CD4-positive, alpha-beta T cell treated with Interleukin-21 for 1 hour (primary cell): ENCODE measurements around the gene GPR146.
"Not testable (repeated sequence)": the region's sequence is repeated elsewhere in the genome, so short reads cannot be mapped to it uniquely, and the experiment has no call there.

Experiments
- DNase-seq: peaks from one replicate; pipeline ENCODE4 v3.0.0-alpha.2; 2020

The GPR146 gene

DNA sequence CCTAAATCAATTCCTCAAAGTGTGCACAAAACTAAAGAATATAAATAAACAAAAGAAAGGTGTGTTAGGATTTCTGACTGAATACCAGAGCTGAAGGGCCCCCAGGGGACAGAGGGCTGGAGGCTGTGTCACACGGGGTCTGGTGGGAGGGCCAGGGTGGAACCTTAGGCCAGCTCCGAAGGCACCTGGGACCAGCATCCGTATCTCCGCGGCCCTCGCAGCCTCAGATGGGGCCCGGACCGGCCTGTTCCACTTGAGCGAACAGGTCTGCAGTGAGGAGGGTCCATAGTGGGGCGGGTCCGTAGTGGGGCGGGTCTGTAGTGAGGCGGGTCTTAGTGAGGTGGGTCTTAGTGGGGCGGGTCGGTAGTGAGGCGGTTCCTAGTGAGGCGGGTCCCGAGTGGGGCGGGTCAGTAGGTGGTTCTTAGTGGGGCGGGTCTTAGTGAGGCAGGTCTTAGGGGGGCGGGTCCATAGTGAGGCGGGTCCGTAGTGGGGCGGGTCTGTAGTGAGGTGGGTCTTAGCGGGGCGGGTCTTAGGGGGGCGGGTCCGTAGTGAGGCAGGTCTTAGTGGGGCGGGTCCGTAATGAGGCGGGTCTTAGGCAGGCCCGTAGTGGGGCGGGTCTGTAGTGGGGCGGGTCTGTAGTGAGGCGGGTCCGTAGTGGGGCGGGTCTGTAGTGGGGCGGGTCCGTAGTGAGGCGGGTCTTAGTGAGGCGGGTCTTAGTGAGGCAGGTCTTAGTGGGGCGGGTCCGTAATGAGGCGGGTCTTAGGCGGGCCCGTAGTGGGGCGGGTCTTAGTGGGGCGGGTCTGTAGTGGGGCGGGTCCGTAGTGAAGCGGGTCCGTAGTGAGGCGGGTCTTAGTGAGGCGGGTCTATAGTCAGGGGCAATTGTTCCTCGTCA lies 15.1 kb downstream of the GPR146 start:
- peak; percentile 27 for DNase-seq

DNA sequence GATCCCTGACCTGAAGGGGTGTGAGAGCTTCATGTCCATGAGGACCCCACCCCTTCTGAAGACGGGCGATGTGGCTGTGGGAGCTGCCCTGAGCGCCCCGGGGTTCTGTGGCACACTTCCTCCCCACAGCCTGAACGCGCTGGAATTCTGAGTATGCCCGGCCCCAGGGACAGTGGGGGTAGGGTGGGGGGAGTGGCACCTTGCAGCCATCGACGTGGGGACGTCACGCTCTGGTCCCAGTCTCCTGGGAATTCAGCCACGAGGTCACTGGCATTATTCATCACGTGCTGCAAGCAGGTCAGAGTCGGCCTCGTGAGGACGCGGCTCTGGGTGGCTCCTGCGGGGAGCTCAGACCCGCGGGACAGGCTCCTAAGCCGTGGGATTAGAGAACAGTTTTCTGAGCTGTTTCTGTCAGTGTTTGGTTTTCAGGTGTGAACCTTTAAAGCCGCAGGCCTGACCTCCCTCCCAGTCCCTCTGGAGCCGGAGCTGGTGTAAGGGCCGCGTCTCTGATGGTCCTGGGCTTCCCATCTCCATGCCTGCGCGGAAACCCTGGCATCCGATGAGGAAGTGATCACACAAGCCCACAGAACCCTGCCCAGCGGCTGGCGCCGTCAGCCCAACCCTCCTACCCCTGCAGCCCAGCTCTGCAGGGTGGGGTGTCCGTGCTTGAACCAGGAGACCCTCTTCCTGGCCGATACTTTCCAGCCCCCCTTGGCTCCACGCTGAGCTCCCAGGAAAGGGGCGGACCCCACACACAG lies 16.1 kb downstream of the GPR146 start:
- DNase-seq = no peak

DNA sequence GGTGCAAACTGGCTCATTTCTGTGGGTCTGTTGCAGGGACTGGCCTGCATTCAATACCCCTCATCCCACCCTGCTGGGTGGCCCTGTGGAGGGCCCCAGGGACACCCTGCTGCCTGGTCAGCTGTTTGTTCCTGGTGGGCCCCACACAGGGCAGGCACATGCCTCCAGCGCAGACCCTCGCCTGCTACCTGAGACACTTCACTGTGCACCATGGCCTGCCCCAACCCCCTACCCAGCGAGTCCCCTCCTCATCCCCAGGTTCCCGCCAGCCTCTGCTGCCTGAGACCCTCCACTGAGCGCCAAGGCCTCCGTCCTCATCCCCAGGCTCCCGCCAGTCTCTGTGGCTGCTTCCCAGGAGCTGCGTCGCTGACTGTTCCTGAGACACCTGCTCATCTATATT lies 16.8 kb downstream of the GPR146 start:
- no peak for DNase-seq

DNA sequence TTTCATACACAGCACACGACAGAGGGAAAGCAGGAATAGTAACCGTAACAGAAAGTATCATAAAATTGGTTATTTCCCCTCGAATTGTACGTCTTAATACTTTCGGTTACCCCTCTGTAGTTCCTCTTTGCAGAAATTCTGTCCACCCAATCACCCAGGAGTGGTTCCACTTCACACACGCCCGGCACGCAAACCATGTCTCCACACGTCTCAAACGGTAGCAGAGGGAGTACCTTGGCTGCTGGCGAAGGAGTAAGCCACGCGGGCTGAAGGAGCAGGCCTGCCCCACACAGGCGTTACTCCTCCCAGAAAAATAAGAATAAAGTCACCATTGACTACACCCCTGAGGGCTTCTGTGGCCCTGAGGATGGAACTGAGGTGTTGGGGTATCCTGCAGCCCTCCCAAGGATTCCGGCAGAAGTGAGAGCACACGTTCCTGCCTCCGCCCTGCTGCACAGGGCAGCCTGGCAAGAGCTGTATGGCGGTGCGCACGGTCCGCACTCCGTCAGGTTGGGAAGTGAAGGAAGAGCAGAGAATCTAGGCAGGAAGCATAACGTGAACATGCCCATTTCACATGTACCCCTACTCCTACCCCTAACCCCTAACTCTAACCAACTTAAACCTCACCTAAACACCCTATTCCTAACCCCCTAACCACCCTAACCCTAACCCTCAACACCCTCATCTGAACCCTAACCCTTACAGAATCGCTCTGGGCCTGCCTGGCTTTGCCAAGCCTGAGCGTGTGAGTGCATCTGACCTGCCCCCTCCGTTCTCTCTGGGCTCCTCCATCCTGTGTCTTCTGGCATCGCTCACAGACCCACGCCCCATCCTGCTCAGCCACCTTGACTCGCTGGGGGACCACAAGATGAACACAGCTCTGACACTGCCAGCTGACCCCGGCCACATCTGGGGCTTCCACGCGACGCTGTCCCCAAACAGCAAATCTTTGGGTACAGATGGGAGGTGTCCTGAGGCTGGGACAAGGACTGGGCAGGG lies 18.2 kb downstream of the GPR146 start:
- no peak for DNase-seq

DNA sequence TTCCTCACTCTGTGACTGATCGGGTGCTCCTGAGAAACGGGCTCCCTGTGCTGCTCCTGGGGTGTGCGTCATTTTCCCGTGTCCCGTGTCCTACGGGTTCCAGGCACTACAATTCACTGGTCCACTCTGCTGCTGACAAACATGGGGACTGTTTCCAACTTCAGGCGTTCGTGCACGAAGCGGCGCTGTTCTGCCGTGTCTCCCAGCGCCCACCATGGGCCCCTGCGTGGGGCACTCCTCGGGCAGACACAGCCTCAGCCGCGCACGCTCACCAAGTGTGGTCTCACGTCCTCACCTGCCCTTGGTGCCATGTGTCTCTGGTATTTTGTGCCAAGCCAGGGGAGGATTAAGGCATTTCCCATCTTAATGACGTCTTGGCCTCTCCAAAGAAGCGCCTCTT lies 19.0 kb downstream of the GPR146 start:
- DNase-seq = no peak

DNA sequence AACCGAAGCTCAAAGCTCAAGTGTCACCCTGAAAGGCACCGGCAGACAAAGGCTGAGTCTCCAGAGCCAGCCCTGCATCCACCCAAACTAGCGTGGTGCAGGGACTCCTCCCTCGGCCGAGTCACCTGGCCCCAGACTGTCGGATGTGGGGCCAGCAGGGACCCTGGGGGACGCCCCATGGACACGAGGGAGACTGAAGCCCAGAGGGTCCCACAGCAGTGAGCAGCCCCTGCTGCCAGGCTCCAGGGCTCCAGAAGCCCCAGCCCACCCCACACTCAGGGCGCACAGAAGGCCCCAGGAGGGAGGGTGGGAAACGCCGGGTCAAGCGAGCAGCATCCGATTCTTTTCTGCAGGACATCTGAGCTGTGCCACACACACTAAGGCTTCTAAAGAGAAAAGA lies 20.2 kb downstream of the GPR146 start:
- no peak for DNase-seq

DNA sequence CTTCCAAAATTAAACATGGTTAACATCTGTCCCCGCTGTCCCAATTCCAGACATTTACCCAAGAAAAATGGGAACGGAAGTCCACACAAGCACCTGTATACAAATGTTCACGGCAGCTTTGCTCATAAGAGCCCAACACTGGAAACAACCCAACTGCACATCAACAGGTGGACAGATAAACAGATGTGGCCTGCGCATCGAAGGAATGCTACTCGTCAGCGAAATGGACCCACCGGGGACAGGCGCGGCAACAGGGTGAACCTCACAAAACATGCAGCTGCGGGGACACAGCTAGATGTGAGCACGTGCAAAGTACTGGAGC lies 20.9 kb downstream of the GPR146 start:
- no peak for DNase-seq

DNA sequence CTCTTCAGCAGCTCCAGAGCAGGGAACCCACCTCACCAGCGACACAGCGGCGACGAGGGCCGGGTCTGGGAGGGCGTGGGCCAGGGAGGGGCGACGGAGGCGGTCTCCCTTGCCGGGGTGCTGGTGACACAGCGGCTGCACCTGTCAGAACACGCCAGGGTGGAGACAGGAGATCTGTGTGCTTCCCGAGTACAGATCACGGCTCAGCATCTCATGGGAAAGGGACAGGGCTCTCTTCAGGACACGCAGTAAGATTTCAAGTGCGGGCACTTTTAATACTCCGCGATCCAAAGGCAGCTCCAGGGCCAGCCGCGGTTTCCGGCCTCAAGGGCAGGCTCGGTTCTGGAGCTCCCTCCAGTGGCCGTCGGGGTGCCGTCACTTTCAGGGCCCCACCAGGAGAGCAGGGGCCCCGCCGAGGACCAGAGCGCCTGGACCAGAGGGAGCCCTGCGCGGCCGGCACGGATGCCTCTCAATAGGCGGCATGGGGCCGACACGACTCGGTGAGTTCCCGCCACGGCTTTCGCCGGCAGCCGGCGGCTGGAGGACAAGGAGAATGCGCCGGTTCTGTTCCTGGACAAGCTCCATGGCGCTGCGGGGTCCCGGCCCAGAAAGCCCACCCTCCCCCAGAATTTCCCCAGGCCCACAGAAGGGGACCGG lies 21.4 kb downstream of the GPR146 start:
- peak; percentile 84 for DNase-seq

- no peak for DNase-seq
These were observed 21.9 kb downstream of the GPR146 start for GRCh38 chr7:1066242-1066588.

- DNase-seq = no peak
These were observed 23.7 kb downstream of the GPR146 start for GRCh38 chr7:1068013-1068412.

- no peak for DNase-seq
These were observed 24.3 kb downstream of the GPR146 start for GRCh38 chr7:1068619-1069018.

- no peak for DNase-seq
These were observed 26.2 kb downstream of the GPR146 start for GRCh38 chr7:1070544-1071011.

DNA sequence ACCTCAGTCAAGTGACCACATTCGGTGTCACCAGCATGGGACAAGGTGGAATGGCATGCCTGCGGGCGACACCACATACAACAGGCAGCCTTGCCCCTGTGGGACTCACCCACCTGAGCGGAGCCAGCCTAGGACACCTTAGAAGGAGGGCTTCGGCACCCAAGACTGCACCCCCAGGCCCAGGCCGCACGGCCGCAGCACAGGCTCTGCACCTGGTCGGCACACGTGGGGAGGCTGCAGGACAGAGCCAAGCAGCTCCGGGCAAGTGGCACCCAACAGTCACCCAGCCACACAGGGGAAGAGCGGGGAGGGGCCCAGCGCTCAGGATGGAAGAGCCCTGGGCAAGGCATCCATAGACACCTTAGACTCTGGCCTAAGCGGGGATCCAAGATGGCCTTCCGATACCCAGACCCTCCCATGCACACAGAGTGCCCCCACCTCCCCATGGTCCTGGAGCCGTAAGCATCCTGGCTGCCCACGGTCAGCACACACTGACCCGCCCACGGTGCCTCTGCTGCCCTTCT lies 27.4 kb downstream of the GPR146 start:
- DNase-seq = no peak

GRCh38 chr7:1073142-1073977 lies 29.0 kb downstream of the GPR146 start:
- DNase-seq = no peak

- DNase-seq = not testable (repeated sequence)
These were observed 29.7 kb downstream of the GPR146 start for GRCh38 chr7:1074018-1074417.

DNA sequence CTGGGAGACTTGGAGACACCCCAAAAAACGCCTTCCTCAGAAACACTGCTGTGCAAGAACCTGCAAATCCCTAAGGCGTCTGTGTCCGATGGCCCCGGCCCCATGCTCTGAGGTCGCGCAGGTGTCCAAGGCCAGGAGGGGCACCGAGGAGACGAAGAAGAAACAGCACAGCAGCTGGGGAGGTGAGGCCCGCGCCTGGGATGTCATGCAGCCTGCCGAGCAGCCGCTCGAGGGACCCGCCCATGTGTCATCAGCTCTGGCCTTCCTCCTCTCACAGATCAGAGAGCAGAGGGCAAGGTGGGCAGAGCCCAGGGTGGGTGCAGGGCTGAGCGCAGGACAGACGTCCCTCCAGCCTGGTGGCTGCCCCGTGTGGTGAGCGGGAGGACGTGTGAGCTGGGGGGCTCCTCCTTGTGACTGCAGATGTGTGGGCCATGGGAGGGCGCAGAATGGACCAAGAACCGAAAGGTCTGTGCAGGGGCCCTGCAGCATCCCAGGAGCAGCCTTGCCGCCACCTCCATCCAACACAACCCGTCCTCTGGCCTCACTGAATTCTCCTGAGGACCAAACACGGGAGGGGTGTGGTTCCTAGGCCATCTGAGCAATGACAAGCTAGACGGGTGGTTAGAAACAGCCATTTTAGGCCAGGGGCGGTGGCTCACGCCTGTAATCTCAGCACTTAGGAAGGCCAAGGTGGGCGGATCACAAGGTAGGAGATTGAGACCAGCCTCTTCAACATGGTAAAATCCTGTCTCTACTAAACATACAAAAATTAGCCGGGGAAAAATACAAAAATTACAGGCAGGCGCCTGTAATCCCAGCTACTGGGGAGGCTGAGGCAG lies 30.5 kb downstream of the GPR146 start:
- no peak for DNase-seq

DNA sequence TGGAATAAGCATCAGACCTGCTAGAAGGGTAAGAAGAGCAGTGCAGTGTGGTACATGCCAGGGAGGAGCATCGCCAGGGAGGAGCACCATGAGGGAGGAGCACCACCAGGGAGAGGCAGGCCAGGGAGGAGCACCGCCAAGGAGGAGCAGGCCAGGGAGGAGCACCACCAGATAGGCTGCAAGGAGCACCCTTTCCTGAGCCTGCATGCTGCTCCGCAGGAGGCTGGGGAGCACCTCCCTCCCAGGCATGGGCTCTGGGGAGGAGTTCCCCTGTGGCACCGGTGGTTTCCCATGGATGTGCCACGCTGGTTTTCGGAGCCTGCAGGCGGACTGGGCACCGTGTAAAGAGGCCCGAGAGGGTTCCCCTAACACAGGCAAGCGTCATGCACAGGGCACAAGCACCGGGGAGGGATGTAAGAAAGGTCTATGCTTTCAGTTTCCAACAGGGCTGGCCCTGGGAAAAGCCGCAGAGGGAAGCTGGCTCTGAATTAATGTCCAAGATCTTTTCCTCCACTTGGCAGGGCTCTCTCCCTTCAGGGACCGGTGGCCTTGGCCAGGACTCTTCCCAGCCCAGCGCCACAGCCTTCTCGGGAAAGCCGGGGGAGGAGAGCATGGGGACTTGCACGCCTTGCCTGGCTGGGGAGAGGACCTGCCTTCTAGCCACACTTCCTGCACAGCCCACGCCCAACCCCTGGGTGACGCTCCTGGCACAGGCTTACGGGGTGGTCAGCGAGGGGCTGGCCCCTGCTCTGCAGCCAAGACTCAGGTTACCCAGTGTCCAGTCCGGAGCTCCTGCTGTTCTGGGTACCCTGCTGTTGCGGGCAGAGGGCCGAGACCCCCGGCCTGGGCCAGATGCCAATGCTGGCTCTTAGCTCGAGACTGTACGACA lies 32.1 kb downstream of the GPR146 start:
- no peak for DNase-seq

DNA sequence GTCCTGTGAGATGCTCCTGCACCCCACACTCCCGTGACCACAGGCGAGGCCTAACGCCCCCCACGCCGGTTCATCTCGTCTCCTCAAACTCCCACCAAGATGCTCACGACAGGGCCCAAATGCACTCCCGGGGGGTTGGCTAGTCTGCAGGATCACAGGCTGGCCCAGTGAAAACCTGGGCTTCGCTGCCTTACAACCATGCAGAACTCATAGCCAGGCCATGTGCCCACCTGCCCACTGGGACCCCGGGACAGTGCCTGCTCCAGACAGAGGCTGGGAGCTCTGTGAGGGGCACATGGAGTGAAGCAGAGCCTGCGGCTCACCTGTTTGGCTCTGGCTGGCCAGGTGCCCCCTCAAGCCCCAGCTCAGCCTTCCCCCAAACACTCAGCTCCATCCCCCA lies 34.2 kb downstream of the GPR146 start:
- no peak for DNase-seq

GRCh38 chr7:1078985-1079384 lies 34.6 kb downstream of the GPR146 start:
- DNase-seq = no peak
